ENCODE data around the gene MICU1.
"Not testable (repeated sequence)": the region's sequence is repeated elsewhere in the genome, so short reads cannot be mapped to it uniquely, and the experiment has no call there.

- TF ChIP-seq, protein P1, sequence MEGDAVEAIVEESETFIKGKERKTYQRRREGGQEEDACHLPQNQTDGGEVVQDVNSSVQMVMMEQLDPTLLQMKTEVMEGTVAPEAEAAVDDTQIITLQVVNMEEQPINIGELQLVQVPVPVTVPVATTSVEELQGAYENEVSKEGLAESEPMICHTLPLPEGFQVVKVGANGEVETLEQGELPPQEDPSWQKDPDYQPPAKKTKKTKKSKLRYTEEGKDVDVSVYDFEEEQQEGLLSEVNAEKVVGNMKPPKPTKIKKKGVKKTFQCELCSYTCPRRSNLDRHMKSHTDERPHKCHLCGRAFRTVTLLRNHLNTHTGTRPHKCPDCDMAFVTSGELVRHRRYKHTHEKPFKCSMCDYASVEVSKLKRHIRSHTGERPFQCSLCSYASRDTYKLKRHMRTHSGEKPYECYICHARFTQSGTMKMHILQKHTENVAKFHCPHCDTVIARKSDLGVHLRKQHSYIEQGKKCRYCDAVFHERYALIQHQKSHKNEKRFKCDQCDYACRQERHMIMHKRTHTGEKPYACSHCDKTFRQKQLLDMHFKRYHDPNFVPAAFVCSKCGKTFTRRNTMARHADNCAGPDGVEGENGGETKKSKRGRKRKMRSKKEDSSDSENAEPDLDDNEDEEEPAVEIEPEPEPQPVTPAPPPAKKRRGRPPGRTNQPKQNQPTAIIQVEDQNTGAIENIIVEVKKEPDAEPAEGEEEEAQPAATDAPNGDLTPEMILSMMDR (conservative IDR thresholded peaks at IDR 0.05; ENCODE audit: low read depth in 2 of 2) = not testable (repeated sequence)
- TF ChIP-seq EZH2 (IDR thresholded peaks at IDR 0.05; ENCODE audit: low read depth, unreplicated experiment); POLR2AphosphoS5 (IDR thresholded peaks at IDR 0.05; ENCODE audit: low read depth); EZH2phosphoT487 (IDR thresholded peaks at IDR 0.05; ENCODE audit: unreplicated experiment); CREB1 (CRISPR knock-in tag; IDR thresholded peaks at IDR 0.05; ENCODE audit: low read depth): not testable (repeated sequence)
Observed at GRCh38 chr10:72543855-72544254, 82.0 kb downstream of the MICU1 start.

All from GM23338 (cell line).